HuH-7 (cell line): ENCODE results near the gene PCBP3.

ENCODE experiments used
- DNase-seq: peaks from one replicate; pipeline ENCODE4 v3.0.0; 2011; ENCODE audit warnings: low spot score

PCBP3 gene

DNA sequence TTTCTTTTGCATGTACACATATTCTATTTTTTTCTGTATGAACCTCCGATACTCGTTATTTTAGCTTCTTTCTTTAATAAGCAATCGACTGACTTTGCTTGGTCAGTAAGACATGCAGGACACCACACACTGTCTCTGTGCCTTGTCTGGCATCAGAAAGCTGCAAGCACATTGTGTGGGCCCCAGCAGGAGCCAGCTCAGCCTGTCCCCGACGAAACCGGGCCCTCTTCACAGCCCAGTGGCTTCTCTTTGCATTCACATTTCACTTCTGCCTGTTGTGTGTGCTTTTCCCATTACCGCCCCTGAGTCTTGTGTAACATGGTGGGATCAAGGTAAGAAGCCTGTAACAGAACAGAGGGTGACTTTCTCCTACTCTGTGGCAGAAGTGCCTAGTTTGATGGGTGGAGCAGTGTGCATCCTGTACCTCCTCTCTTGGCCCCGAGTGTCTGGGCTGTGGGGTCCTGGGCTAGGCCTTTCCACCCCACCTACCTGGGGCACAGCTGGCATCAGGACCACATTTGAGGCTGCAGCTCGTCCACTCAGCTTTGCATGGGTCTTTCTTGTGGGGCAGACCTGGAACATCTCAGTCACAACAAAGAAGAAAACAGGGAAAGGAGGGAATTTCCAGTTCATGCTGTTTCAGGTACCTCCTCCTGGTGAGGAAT is 219.2 kb downstream of the PCBP3 start:
- DNase-seq, result no peak

DNA sequence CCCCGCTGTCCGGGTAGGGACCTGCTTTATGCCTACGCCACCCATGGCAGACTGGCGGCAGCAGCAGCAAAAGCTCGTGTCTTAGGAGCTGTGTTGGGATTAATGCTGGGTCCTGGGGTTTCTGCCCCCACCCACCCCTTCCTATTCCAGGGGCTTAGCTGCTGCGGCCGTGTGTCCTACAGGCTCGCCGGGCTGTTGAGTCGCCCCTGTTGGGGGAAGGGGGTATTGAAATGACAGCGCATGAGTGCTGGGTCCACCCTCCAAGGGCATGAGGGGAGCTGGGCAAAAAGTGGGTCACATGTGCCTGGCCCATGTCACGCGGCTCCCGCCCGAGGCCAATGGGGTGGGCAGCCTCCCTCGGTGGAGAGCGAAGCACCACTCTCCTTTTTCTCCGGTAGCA is 219.7 kb downstream of the PCBP3 start:
- DNase-seq, result no peak

DNA sequence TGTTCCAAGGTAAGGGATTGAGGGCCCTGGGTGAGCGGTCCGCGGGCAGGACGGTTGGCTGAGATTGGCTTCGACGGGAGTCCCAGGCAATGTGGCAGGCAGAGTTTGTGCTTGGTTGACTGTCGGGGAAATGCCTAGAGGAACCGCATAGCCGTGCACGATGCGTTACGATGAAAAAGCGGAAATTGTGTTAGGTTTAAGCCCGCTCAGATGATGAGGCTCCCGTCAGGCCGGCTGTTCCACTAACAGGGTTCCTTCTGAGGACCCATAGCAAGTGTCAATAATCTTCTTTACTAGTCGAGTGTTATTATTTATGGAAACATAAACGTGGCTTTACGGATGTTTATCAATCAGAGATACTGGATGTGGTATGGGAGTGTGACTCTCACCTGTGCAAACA is 220.2 kb downstream of the PCBP3 start:
- no peak for DNase-seq

DNA sequence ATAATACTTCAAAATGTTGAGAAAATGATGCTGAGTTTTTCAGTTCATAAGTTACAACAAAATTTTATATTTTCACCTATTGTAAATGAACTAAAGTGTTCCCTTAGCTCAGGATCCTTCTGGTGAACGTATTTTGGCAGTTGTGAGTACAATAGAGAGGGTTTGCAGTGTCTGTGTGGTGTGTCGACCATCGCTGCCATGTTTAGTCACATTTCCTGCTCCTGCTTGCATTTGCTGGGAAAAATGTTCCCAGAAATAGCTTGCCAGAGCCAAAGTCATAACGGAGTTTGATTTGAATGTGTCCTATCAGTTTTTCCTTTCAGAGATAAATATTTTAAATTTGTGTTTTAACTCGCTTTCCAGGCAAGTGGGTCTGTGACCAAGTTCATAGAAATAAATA is 220.9 kb downstream of the PCBP3 start:
- DNase-seq, result no peak

DNA sequence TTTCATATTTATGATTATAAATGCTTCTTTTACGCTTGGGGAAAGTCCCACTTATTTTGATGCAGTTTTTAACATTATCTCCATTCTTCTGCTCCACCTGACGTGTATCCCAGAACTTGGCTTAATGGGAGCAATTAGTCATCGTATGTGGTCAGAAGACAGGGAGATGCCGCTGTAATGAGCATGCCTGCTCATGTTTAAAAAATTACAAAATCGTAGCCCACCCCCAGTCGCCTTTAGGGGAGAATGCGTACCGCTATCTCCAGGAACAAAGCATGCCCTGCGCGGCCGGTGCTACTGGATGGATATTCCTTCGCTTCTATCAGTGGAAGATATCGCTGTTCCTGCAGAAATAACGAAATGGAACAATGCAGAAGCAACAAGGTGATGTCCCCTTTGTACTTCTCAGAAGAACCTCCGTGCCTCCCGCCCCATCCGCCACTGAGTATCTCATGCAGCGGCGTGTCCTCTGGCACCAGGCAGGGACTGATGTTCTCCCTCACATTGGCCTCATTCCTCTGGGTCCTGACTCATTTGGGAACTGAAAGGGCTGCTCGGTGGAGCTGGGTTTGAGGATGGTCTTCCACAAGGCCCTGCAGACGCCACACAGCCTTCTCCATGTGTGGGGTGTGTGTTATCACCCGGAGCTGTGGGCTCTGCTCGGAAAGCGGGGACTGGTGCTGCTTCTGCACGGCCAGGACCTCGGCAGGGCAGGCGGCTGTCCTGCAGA is 221.7 kb downstream of the PCBP3 start:
- no peak for DNase-seq

GRCh38 chr21:45866551-45866950 is 223.0 kb downstream of the PCBP3 start:
- DNase-seq, result no peak

DNA sequence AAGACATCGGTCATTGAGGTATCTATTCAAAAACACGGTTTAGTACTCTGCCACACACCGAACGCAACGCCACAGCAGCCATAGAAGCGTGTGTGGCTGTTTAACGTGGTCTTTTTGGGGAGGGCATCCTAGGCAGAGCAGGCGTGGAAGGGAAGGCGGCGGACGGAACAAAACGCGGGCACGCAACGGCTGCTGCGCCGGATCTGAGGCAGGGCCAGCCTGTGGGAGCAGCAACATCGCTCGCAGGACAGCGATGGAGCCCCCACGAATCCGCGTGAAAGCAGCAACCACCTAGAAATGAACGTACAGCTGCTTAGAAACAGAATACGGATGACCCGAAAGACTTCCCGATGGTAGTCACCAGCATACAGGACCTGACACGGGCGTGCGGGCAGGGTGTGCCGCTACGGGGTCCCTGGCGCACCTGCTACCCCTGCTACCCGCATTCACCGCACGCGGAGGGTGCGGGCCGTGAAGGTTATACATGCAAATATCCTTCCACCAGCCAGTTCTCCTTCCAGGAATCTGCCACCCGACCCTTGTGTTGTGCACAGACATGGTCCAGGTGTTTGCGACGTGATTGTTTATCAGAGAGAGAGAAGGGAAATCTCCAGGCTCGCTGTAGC is 223.6 kb downstream of the PCBP3 start:
- DNase-seq, result no peak

DNA sequence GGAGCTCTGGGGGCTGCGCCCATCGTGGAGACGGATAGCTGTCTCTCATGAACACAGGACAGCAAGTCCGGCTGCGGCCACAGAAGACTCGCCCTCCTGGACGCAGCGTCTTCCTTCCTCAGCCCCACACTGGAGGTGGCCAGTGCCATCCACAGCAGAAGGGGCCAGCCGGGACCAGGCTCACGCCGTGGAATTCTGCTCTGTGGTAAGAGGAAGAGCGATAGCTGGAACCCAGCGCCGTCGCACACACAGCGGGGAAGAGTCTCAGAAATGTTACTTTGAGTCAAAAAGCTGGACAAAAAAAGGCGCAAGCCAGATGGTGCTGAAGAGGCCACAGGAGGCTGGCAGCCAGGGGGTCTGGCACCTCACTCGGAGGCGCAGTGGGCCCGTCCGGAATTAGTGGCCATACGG is 224.2 kb downstream of the PCBP3 start:
- DNase-seq, result no peak

- no peak for DNase-seq
Measured at GRCh38 chr21:45868086-45868485, 224.6 kb downstream of the PCBP3 start.

- DNase-seq, result no peak
Measured at GRCh38 chr21:45868488-45868887, 225.0 kb downstream of the PCBP3 start.

DNA sequence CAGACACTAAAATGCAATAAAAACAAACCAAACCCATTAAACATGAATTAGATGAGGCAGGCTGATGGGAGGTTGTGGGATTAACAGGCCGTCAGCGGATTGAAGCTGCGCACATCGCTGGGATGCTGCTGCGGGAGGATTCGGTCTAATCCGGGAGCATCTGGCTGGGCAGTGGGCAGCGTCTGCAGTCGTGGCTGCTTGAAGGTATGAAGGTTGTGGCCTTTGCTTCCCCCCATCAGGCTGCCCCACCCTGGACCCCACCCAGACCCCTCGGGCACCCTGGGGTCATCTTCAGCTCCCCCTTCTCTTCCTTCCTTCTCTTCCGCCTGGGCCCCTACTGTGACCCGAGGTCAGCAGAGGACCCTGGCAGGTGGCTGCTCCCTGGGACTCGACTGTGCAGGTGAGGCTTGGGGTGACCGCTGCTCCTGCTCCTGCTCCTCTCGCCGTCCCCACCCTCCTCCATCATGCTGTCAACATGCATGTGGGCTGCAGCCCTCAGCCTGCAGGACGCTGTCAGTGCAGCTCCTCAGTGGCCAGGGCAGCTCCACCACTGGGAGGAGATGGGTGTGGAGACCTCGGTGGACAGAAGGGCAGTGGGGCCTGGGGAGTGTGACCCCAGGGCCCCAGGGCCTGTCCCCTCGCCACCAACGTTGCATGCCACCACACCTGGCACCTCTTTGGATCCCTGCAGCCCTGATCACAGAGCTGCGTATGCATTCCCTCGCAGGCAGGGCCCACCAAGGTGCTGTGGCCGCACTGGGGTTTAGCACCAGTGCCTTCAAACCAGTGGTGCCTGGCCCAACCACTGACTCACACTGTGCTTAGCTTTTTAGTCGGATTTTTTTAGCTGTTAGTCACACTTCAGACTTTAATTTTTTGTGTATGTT is 225.8 kb downstream of the PCBP3 start:
- DNase-seq, result no peak

- no peak for DNase-seq
Measured at GRCh38 chr21:45870421-45870820, 226.9 kb downstream of the PCBP3 start.

GRCh38 chr21:45870851-45871615 is 227.5 kb downstream of the PCBP3 start:
- no peak for DNase-seq

DNA sequence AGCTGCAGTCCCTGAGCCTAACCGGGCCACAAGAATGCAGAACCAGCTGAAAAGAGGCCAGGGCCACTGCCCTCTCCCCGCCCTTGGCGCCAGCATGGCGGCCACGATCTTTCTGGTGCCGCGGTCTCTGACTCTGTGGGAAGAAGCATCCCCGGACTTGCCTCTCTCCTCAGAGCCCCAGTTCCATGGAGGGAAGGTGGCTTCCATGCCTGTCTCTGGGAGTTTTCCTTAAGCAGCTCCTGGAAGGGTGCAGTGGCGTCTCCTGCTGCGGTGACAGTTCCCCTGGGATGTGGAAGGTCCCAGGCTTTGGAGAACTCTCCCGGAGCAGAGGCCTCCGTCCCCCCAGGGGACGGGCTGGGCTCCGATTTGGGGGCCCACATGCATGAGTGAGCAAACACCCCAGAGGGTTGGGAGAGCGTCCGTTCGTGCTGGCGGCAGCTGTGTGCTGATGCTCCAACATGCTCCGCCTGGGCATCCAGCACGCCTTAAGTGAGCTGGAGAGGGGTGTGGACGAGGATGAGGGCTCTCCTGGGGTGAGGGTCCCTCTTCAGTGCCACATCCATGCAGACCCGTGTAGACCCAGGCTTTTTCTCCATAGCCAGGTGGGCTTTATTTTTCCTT is 228.2 kb downstream of the PCBP3 start:
- DNase-seq, result no peak

GRCh38 chr21:45872471-45872870 is 228.9 kb downstream of the PCBP3 start:
- no peak for DNase-seq

- DNase-seq, result no peak
Measured at GRCh38 chr21:45872902-45873301, 229.4 kb downstream of the PCBP3 start.

DNA sequence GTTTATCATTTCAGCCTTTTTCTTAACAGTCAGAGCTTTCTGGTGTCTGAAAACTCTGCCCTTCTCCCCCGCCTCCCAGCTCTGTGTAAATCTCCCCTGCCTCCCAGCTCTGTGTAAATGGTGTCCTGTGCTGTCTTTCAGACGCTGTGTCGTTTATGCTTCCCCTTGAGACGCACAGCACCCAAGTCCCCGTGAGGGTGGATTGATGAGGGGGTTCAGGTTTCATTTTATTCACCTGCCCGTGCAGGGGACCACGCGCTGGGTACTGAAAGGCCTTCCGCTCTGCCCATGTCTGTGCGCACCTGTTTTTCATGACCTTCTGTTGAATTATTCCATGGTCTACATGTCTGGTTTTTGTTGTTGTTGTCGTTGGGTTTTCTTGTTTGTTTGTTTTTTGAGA is 229.9 kb downstream of the PCBP3 start:
- no peak for DNase-seq

DNA sequence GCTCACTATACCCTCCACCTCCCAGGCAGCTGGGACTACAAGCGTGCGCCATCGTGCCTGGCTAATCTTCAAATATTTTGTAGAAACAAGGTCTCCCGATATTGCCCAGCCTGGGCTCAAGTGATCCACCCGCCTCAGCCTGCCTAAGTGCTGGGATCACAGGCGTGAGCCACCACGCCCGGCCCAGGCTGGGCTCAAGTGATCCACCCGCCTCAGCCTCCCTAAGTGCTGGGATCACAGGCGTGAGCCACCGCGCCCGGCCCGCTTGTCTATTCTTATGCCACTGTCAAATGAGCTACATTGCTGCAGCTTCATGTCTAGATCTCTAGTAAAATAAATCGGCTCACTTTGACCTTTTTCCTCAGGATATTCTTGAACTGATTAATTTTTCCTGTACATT is 230.3 kb downstream of the PCBP3 start:
- no peak for DNase-seq

DNA sequence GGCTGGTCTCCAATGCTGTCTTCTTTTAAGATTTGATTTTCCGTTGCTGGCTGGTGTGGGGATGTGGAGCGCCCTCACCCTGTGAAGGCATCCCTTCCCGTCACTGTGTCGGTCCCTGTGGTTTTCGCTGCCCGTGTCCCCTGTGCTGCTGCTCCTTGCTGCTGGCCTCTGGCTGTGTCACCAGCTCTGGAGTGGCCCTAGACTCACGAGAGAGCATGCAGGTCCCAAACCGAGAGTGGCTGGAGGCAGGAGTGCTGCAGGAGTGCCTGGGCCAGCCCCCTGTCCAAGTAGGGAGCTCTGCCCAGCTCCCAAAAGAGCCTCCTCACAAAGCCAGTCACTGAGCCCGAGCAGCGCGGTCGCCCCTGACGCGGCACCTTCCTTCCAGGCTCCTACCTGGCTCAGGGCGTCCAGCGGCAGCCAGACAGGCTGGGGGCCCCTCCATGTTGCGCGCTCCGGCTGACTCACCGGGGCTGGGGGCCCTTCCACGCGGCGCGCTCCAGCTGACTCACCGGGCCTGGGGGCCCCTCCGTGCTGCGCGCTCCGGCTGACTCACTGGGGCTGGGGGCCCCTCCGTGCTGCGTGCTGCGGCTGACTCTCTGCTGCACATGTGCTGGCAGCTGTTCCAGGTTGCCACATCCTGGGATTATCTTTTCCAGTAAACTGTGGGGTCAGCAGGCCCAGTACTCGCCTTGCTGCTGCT is 231.3 kb downstream of the PCBP3 start:
- DNase-seq, result no peak

DNA sequence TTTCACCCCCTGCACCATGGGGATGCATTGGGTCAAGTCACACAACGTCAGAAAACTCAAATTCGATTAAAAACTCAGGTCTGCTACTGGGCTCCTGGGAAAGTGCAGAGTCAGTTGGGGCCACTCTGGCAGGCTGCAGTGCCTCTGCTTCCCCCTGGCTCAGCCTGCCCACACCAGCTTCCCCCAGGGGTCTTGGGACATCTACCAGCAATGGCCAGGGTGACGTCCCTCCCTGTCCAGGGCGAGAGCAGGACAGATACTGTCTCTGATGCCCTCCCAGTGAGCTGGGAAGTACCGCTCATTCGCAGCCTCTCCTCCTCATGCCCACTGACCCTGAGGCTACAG is 231.9 kb downstream of the PCBP3 start:
- DNase-seq, result no peak

DNA sequence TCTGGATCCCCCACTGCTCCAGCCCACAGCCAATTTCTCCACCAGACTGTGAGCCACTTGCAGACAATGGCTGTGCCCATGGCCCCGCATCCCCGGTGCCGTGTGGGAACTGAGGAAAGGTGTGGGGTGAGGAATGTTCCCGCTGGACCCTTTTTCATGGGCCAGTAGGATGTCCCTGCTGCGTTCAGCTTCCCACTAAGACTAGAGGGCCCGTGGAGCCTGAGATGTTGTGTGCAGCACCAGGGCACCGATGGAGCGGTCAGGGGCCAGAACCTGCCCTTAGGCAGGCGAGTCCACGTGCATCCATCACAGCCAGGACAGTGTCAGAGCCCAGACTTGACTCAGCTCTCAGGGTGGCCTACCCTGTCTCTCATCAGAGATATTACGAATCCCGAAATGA is 232.4 kb downstream of the PCBP3 start:
- DNase-seq, result no peak
